HepG2 (cell line): ENCODE results near the gene PLD6. TPM values are rescaled to one million over a fixed set of nuclear protein-coding genes. Genes with fewer than 3 reads are reported as not detected.

Experiments used
- ARNTL ChIP-seq: sonication (generic); formaldehyde crosslinking; IDR thresholded peaks from 2 replicates; pipeline ENCODE4 v1.4.0; 2020; ENCODE audit warnings: mild to moderate bottlenecking, missing genetic modification reagents
- FOSL2 ChIP-seq: sonication (generic); formaldehyde crosslinking; IDR thresholded peaks from 2 replicates; pipeline ENCODE4 v1.4.0; 2020; ENCODE audit warnings: missing genetic modification reagents
- FOXO1 ChIP-seq: sonication (generic); formaldehyde crosslinking; IDR thresholded peaks from 2 replicates; pipeline ENCODE4 v1.4.0; 2020; ENCODE audit warnings: missing genetic modification reagents
- FOXP1 ChIP-seq, 2 experiments: fragments of 450-650 bp in 1 of 2; IDR thresholded peaks; 2 replicates each; pipeline ENCODE4 v1.6.1; 2017 to 2018; ENCODE audit warnings: antibody characterized with exemption in 1 of 2
- HOXA7 ChIP-seq: sonication (generic); formaldehyde crosslinking; IDR thresholded peaks from 2 replicates; pipeline ENCODE4 v1.8.1; 2022; ENCODE audit warnings: mild to moderate bottlenecking, missing genetic modification reagents, moderate library complexity
- JUN ChIP-seq: sonication (generic); formaldehyde crosslinking; IDR thresholded peaks from 2 replicates; pipeline ENCODE4 v1.4.0; 2020; ENCODE audit warnings: mild to moderate bottlenecking, missing genetic modification reagents
- LCORL ChIP-seq, 2 experiments: fragments of 450-650 bp in 1 of 2; sonication (generic) in 1 of 2; formaldehyde crosslinking in 1 of 2; IDR thresholded peaks; 2 replicates each; pipeline versions ENCODE4 v1.5.0 to v1.6.1; 2017 to 2020; ENCODE audit warnings: antibody characterized with exemption in 1 of 2, missing genetic modification reagents in 1 of 2
- MNT ChIP-seq: fragments of 450-650 bp; IDR thresholded peaks from 2 replicates; pipeline ENCODE4 v1.6.1; 2016
- MTA1 ChIP-seq: sonication (generic); formaldehyde crosslinking; IDR thresholded peaks from 2 replicates; pipeline ENCODE4 v1.4.0; 2020; ENCODE audit warnings: missing genetic modification reagents, mild to moderate bottlenecking, borderline replicate concordance
- MXD1 ChIP-seq: sonication (generic); formaldehyde crosslinking; IDR thresholded peaks from 2 replicates; pipeline ENCODE4 v1.4.0; 2020; ENCODE audit warnings: mild to moderate bottlenecking, missing genetic modification reagents
- MYC ChIP-seq: sonication (generic); formaldehyde crosslinking; IDR thresholded peaks from 2 replicates; pipeline ENCODE4 v1.9.0; 2021; ENCODE audit warnings: missing genetic modification reagents, borderline replicate concordance
- MYPOP ChIP-seq: sonication (generic); formaldehyde crosslinking; IDR thresholded peaks from 2 replicates; pipeline ENCODE4 v1.8.1; 2023; ENCODE audit warnings: mild to moderate bottlenecking, moderate library complexity, missing genetic modification reagents
- NAIF1 ChIP-seq: sonication (generic); formaldehyde crosslinking; IDR thresholded peaks from 2 replicates; pipeline ENCODE4 v1.5.0; 2020; ENCODE audit warnings: mild to moderate bottlenecking, missing genetic modification reagents, borderline replicate concordance
- RBFOX2 ChIP-seq: fragments of 200-400 bp; formaldehyde crosslinking; IDR thresholded peaks from 2 replicates; pipeline ENCODE4 v1.6.1; 2017; ENCODE audit warnings: low read depth, mild to moderate bottlenecking, low read length
- REPIN1 ChIP-seq: sonication (generic); formaldehyde crosslinking; IDR thresholded peaks from 2 replicates; pipeline ENCODE4 v1.8.0; 2022; ENCODE audit warnings: missing genetic modification reagents, low read depth, mild to moderate bottlenecking, borderline replicate concordance
- ZFP36 ChIP-seq: fragments of 150-350 bp; IDR thresholded peaks from 2 replicates; pipeline ENCODE4 v1.6.1; 2018; ENCODE audit warnings: borderline replicate concordance, low read length, low read depth; ENCODE audit not compliant: partially characterized antibody
- ZFY ChIP-seq: sonication (generic); formaldehyde crosslinking; IDR thresholded peaks from 2 replicates; pipeline ENCODE4 v1.4.0; 2020; ENCODE audit warnings: missing genetic modification reagents
- ZMYM4 ChIP-seq: sonication (generic); formaldehyde crosslinking; IDR thresholded peaks from 2 replicates; pipeline ENCODE4 v1.8.1; 2023; ENCODE audit warnings: mild to moderate bottlenecking, missing genetic modification reagents
- ZNF101 ChIP-seq: sonication (generic); formaldehyde crosslinking; IDR thresholded peaks from 2 replicates; pipeline ENCODE4 v1.4.0; 2020; ENCODE audit warnings: mild to moderate bottlenecking, low read depth, missing genetic modification reagents, borderline replicate concordance
- ZNF138 ChIP-seq: sonication (generic); formaldehyde crosslinking; IDR thresholded peaks from 2 replicates; pipeline ENCODE4 v1.5.0; 2020; ENCODE audit warnings: mild to moderate bottlenecking, low read depth, missing genetic modification reagents
- ZNF180 ChIP-seq: sonication (generic); formaldehyde crosslinking; IDR thresholded peaks from 2 replicates; pipeline ENCODE4 v1.4.0; 2020; ENCODE audit warnings: low read depth, missing genetic modification reagents, borderline replicate concordance
- ZNF282 ChIP-seq: fragments of 450-650 bp; IDR thresholded peaks from 2 replicates; pipeline ENCODE4 v1.6.1; 2018; ENCODE audit not compliant: partially characterized antibody
- ZNF350 ChIP-seq: sonication (generic); formaldehyde crosslinking; IDR thresholded peaks from 2 replicates; pipeline ENCODE4 v1.4.0; 2020; ENCODE audit warnings: mild to moderate bottlenecking, low read depth, missing genetic modification reagents, borderline replicate concordance
- ZSCAN5A ChIP-seq: sonication (generic); formaldehyde crosslinking; IDR thresholded peaks from 2 replicates; pipeline ENCODE4 v1.8.0; 2022; ENCODE audit warnings: mild to moderate bottlenecking, missing genetic modification reagents, borderline replicate concordance
- ZZZ3 ChIP-seq: sonication (generic); formaldehyde crosslinking; IDR thresholded peaks from 2 replicates; pipeline ENCODE4 v1.4.0; 2020; ENCODE audit warnings: missing genetic modification reagents, mild to moderate bottlenecking, borderline replicate concordance
- polyA plus RNA-seq, 8 experiments: library from polyadenylated mRNA; depleted of rRNA in 3 of 8; stranded (reverse) in 7 of 8; unstranded in 1 of 8; fragments of >200 nt; fragmentation: Illumina TruSeq in 4 of 8; extraction: Trizol in 4 of 8; gene quantifications; 2 replicates each; pipeline versions ENCODE4 v1.2.1 to v1.2.3, GENCODE V29; 2011 to 2016; ENCODE audit warnings: low read depth in 4 of 8, missing spikeins in 1 of 8, mixed read lengths in 1 of 8; ENCODE audit not compliant: insufficient read depth in 1 of 8
- total RNA-seq, 5 experiments: library from RNA; depleted of rRNA; stranded (reverse); fragments of >200 nt; fragmentation: Illumina TruSeq; extraction: Trizol; gene quantifications; 2 replicates each; pipeline ENCODE4 v1.2.3, GENCODE V29; 2016; ENCODE audit warnings: low read depth in 1 of 5

The PLD6 gene
- total and polyA plus RNA-seq, 2 of the 13 experiments (the other 11 are each of a cell fraction or from before 2014, with no cell fraction given), result 5.2 to 11.4 TPM

- TF ChIP-seq HOXA7 (CRISPR knock-in tag), result peak; percentile 82; the same call in 1 of the 2 replicates
- peak; percentile 75 for TF ChIP-seq RBFOX2
- peak; percentile 100 for TF ChIP-seq MYC (CRISPR knock-in tag)
- TF ChIP-seq ZNF180 (CRISPR knock-in tag), result no peak
- peak; percentile 98 for TF ChIP-seq MXD1 (CRISPR knock-in tag)
- peak; percentile 100 for TF ChIP-seq MNT
- 0 out of 2 replicates have a peak, but pooled peaks have one; percentile 14 for TF ChIP-seq FOSL2 (CRISPR knock-in tag)
- no peak for TF ChIP-seq LCORL (IDR thresholded peaks at IDR 0.05)
- peak; percentile 62 for TF ChIP-seq LCORL (CRISPR knock-in tag; IDR thresholded peaks at IDR 0.05)
- peak; percentile 79 for TF ChIP-seq ZFY (CRISPR knock-in tag)
- TF ChIP-seq NAIF1 (CRISPR knock-in tag), result no peak; the same call in 1 of the 2 replicates
- TF ChIP-seq ZNF138, result peak; percentile 97; the same call in 1 of the 2 replicates
- TF ChIP-seq MTA1, result peak; percentile 94; the same call in 1 of the 2 replicates
- TF ChIP-seq FOXP1 (IDR thresholded peaks at IDR 0.05), result no peak
- TF ChIP-seq FOXP1 (CRISPR knock-in tag; IDR thresholded peaks at IDR 0.05), result no peak
- TF ChIP-seq ARNTL (CRISPR knock-in tag), result peak; percentile 100
- TF ChIP-seq REPIN1 (CRISPR knock-in tag), result peak; percentile 62; the same call in 1 of the 2 replicates
- TF ChIP-seq ZNF350 (CRISPR knock-in tag), result no peak
- TF ChIP-seq ZFP36, result no peak
- 0 out of 2 replicates have a peak, but pooled peaks have one; percentile 76 for TF ChIP-seq ZZZ3
- TF ChIP-seq ZMYM4, result no peak; the same call in none of the 2 replicates
- TF ChIP-seq FOXO1 (CRISPR knock-in tag), result peak; percentile 35; the same call in 1 of the 2 replicates
- TF ChIP-seq MYPOP, result peak; percentile 85; the same call in 1 of the 2 replicates
- TF ChIP-seq JUN (CRISPR knock-in tag), result peak; percentile 65; the same call in 1 of the 2 replicates
- TF ChIP-seq ZSCAN5A (CRISPR knock-in tag), result peak; percentile 82; the same call in 1 of the 2 replicates
- TF ChIP-seq ZNF282, result no peak
- no peak; the same call in 1 of the 2 replicates for TF ChIP-seq ZNF101 (CRISPR knock-in tag)
Observed at GRCh38 chr17:17206124-17206912, at the start of gene PLD6 (continued).
